MM.1S (cell line): ENCODE measurements around the gene RPS14.

Experiments
- DNase-seq: peaks from one replicate; pipeline ENCODE4 v3.0.0-alpha.2; 2015
- H2AFZ ChIP-seq: fragments of 300-600 bp; sonication (generic); 2 replicates; pipeline ENCODE4 v1.6.0; 2016; ENCODE audit warnings: antibody characterized with exemption, low read length
- H3F3A ChIP-seq: fragments of 300-600 bp; sonication (generic); 2 replicates; pipeline ENCODE4 v1.6.1; 2016; ENCODE audit warnings: mild to moderate bottlenecking, antibody characterized with exemption, low read length, moderate library complexity, mixed read lengths; ENCODE audit not compliant: insufficient read depth
- H3K27ac ChIP-seq: fragments of 300-600 bp; sonication (generic); 2 replicates; pipeline ENCODE4 v1.5.1; 2016; ENCODE audit warnings: mild to moderate bottlenecking, low read length
- H3K27me3 ChIP-seq: fragments of 300-600 bp; sonication (generic); replicated peaks from 2 replicates; pipeline ENCODE4 v1.6.0; 2016; ENCODE audit warnings: low read length; ENCODE audit not compliant: insufficient read depth
- H3K36me3 ChIP-seq: fragments of 300-600 bp; sonication (generic); replicated peaks from 2 replicates; pipeline ENCODE4 v1.6.1; 2016; ENCODE audit warnings: mild to moderate bottlenecking, low read length, mixed read lengths; ENCODE audit not compliant: insufficient read depth
- H3K4me1 ChIP-seq: fragments of 300-600 bp; sonication (generic); 2 replicates; pipeline ENCODE4 v1.6.1; 2016; ENCODE audit warnings: low read length, mixed read lengths
- H3K4me2 ChIP-seq: fragments of 300-600 bp; sonication (generic); 2 replicates; pipeline ENCODE4 v1.6.0; 2016; ENCODE audit warnings: low read depth, low read length
- H3K4me3 ChIP-seq: fragments of 300-600 bp; sonication (generic); 2 replicates; pipeline ENCODE4 v1.5.1; 2016; ENCODE audit warnings: low read length, mixed read lengths
- H3K79me2 ChIP-seq: fragments of 300-600 bp; sonication (generic); 2 replicates; pipeline ENCODE4 v1.6.1; 2016; ENCODE audit warnings: mixed run types, low read length, mixed read lengths
- H3K9ac ChIP-seq: fragments of 300-600 bp; sonication (generic); 2 replicates; pipeline ENCODE4 v1.6.1; 2016; ENCODE audit warnings: low read length, mixed read lengths
- H3K9me2 ChIP-seq: fragments of 300-600 bp; sonication (generic); replicated peaks from 2 replicates; pipeline ENCODE4 v1.6.1; 2016; ENCODE audit warnings: mild to moderate bottlenecking, low read length, mixed read lengths; ENCODE audit not compliant: insufficient read depth
- H3K9me3 ChIP-seq: fragments of 300-600 bp; sonication (generic); replicated peaks from 2 replicates; pipeline ENCODE4 v1.6.1; 2016; ENCODE audit warnings: mild to moderate bottlenecking, low read length, mixed read lengths; ENCODE audit not compliant: insufficient read depth
- H4K20me1 ChIP-seq: fragments of 300-600 bp; sonication (generic); 2 replicates; pipeline ENCODE4 v1.6.1; 2016; ENCODE audit warnings: mild to moderate bottlenecking, low read length, moderate library complexity, mixed read lengths; ENCODE audit not compliant: insufficient read depth
- CTCF ChIP-seq: fragments of 300-600 bp; sonication (generic); IDR thresholded peaks from 2 replicates; pipeline ENCODE4 v1.5.1; 2016; ENCODE audit warnings: antibody characterized with exemption, low read length, mixed read lengths
- EZH2 ChIP-seq: fragments of 300-600 bp; sonication (generic); optimal IDR thresholded peaks from 2 replicates; pipeline ENCODE3; 2017; ENCODE audit warnings: low read depth, mild to moderate bottlenecking, antibody characterized with exemption, low read length, mixed read lengths
- EZH2phosphoT487 ChIP-seq: fragments of 300-600 bp; sonication (generic); IDR thresholded peaks from 2 replicates; pipeline ENCODE4 v1.6.1; 2018; ENCODE audit warnings: antibody characterized with exemption, low read length

RPS14 gene

GRCh38 chr5:150451594-150451993, 2.1 kb upstream of the RPS14 start:
- TF ChIP-seq EZH2 (no peak), EZH2phosphoT487 (no peak), CTCF (no peak)
- Histone ChIP-seq H3K4me2 (no peak overlapping the region), H3K9me3 (no peaks in the 10 kb centered on the region), H4K20me1 (peaks cover 19% of the 10 kb centered on the region), H3F3A (peaks cover 7% of the 10 kb centered on the region; the same call in 1 of the 2 replicates), H3K79me2 (peaks cover 30% of the 10 kb centered on the region), H3K4me3 (no peak overlapping the region), H3K9me2 (no peaks in the 10 kb centered on the region), H3K27ac (no peak overlapping the region), H3K27me3 (0 out of 2 replicates have a peak, but pooled peaks cover 4% of the 10 kb centered on the region), H2AFZ (no peak overlapping the region), H3K36me3 (peaks cover 7% of the 10 kb centered on the region), H3K4me1 (peaks cover 13% of the 10 kb centered on the region; the same call in 1 of the 2 replicates), H3K9ac (no peak overlapping the region)
- no peak for DNase-seq

- Histone ChIP-seq H3K79me2 (peaks cover 48% of the 10 kb centered on the region), H3K4me2 (peak overlapping the region; percentile 86), H3K27ac (peak overlapping the region; percentile 84), H3F3A (peaks cover 26% of the 10 kb centered on the region), H3K9me3 (no peaks in the 10 kb centered on the region), H3K9ac (peak overlapping the region; percentile 95), H3K9me2 (no peaks in the 10 kb centered on the region), H3K27me3 (no peaks in the 10 kb centered on the region), H2AFZ (peak overlapping the region; percentile 76), H4K20me1 (peaks cover 35% of the 10 kb centered on the region), H3K4me1 (peaks cover 13% of the 10 kb centered on the region; the same call in 1 of the 2 replicates), H3K4me3 (peak overlapping the region; percentile 82), H3K36me3 (peaks cover 26% of the 10 kb centered on the region)
- no peak for DNase-seq
- TF ChIP-seq CTCF (no peak), EZH2phosphoT487 (no peak), EZH2 (no peak)
Measured at GRCh38 chr5:150448952-150449516, 505 bp downstream of the RPS14 start.

- no peak overlapping the region for H2AFZ ChIP-seq
- H3K4me2 ChIP-seq = peak overlapping the region; percentile 86
- H3K4me1 ChIP-seq = peaks cover 13% of the 10 kb centered on the region; the same call in 1 of the 2 replicates
- H3K9me3 ChIP-seq = no peaks in the 10 kb centered on the region
- H3K9me2 ChIP-seq = no peaks in the 10 kb centered on the region
- peak overlapping the region; percentile 82 for H3K4me3 ChIP-seq
- TF ChIP-seq EZH2 (no peak), CTCF (no peak), EZH2phosphoT487 (no peak)
- H3K36me3 ChIP-seq = peaks cover 26% of the 10 kb centered on the region
- peaks cover 33% of the 10 kb centered on the region for H3F3A ChIP-seq
- DNase-seq = no peak
- peak overlapping the region; percentile 84; the same call in 1 of the 2 replicates for H3K27ac ChIP-seq
- peaks cover 40% of the 10 kb centered on the region for H4K20me1 ChIP-seq
- H3K9ac ChIP-seq = peak overlapping the region; percentile 95
- peaks cover 48% of the 10 kb centered on the region for H3K79me2 ChIP-seq
- H3K27me3 ChIP-seq = no peaks in the 10 kb centered on the region
Measured at GRCh38 chr5:150448334-150448733, 1.2 kb downstream of the RPS14 start.
